Measurements from ENCODE around the gene OSBPL8. TPM values are rescaled to one million over a fixed set of nuclear protein-coding genes. Genes with fewer than 3 reads are reported as not detected.

The OSBPL8 gene, protein sequence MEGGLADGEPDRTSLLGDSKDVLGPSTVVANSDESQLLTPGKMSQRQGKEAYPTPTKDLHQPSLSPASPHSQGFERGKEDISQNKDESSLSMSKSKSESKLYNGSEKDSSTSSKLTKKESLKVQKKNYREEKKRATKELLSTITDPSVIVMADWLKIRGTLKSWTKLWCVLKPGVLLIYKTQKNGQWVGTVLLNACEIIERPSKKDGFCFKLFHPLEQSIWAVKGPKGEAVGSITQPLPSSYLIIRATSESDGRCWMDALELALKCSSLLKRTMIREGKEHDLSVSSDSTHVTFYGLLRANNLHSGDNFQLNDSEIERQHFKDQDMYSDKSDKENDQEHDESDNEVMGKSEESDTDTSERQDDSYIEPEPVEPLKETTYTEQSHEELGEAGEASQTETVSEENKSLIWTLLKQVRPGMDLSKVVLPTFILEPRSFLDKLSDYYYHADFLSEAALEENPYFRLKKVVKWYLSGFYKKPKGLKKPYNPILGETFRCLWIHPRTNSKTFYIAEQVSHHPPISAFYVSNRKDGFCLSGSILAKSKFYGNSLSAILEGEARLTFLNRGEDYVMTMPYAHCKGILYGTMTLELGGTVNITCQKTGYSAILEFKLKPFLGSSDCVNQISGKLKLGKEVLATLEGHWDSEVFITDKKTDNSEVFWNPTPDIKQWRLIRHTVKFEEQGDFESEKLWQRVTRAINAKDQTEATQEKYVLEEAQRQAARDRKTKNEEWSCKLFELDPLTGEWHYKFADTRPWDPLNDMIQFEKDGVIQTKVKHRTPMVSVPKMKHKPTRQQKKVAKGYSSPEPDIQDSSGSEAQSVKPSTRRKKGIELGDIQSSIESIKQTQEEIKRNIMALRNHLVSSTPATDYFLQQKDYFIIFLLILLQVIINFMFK
- 11.5 to 19.0 TPM (median 17.7 TPM) in 5 replicates for total RNA-seq (2022; extraction: Qiagen RNA extraction)

DNA sequence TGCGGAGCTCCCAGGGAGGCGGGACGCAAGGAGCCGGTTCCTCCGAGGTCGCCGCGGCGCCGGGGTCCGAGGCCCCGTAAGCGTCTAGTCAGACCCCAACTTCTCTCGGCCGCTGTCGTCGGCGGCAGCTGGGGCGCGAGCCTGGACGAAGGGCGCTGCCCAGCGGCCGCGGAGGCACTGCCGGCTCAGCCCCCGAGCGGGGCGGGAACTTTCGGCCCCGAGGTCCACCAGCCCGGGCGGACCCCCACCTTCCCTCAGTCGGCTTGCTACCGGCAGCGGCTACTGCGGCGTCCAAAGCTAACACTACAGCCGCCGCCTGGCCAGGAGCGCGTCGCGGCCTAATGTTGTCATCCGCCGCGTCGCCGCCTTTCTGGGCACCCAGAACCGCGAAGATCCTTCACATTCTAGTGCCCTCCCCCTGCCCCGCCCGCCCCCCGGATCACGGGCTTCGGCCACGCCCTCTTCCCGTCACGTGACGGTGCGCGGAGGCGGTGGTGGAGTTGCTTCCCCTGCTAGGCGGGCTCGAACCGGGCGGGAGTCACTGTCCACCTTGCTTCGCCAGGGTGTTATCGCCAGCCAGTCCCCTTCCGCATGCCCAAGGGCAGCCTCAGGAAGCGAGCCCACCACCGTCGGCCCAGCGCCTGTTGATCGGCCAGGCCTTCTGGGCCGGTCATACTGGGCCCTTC is at the start of gene OSBPL8:
Gene OSBPL8 (minus strand): TSS at position 372 of the 686 bp plus-strand sequence. CDS start 72,220 bp downstream, outside the sequence.

DNA sequence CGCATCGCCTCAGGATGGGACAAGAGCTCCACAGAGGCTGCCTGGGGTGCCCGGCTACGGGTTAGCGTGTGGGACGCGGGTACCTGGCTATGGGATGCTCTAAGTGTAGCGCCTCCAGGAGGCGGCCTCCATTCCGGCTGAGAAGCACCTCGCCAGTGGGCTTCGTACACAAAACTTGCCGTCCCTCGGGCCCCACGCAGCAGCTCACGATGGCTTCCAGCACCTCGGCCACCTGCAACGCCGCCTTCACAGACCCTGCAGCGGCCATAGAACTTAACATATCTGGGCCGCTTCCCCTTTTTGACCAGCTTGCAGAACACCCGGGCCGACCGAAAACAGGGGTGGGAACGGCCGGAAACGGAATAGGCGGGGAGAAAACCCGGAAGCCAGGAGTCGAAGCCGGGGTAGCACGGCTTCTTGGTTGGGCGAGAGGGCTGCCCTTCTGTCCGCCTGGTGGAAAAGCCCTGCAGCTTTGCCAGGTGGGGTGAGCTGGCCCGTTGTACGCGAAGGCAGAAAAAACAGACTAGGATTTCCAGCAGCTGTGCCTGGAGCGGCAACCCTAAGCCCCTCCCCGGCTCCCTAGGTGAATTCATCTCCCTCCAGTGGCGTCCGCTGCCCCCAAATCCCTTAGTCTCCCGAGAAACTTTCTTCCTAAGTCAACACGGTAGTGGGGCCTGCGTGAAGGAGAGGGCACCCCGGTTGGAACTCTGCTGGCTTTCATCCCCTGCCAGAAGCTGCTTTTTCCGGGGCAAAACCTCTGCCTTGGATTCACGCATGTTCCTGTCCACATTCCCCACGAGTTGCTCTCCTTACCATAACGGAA is 211.3 kb downstream of the OSBPL8 start, which contains the start of gene BBS10:
Gene BBS10 (minus strand): TSS at position 337 of the 823 bp plus-strand sequence. CDS start 57 bp downstream, at position 280.

Other genes starting within 250 kb of the OSBPL8 start
- 4.5 to 6.4 TPM (median 5.6 TPM) in 5 replicates for gene BBS10, start 211.4 kb downstream of the OSBPL8 start, total RNA-seq (2022; extraction: Qiagen RNA extraction)
- 6.6 to 16.0 TPM (median 9.9 TPM) in 5 replicates for gene ZDHHC17, start 204.3 kb upstream of the OSBPL8 start, total RNA-seq (2022; extraction: Qiagen RNA extraction)

Measured in A549 treated with AZD2906 at 1 μM for 4 hours (cell line).